ENCODE data around the gene ATRIP.

DNA sequence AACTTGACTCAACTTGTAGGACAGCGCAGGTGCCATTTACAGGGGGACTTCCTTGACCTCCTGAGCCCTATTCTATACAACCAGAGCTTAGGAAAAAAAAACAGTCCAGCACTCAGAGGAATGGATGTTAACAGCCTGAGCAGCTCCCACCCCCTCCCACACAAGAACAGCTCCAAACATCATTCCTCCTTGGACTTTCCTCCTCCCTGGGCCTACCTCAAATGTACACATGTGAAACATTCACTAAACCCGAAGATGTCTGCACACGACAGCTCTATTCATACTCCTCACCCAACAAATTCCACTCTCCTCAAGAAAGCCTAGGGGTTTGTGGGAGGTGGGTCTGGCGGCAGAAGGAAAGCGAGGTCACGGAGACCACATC is 503 bp upstream of the ATRIP start:
- TF ChIP-seq REST (IDR thresholded peaks at IDR 0.05; ENCODE audit: insufficient read depth in 1 of 2, low read depth in 2 of 2, low read length in 1 of 2) (no peak), POLR2AphosphoS5 (IDR thresholded peaks at IDR 0.05; ENCODE audit: low read depth, low read length) (no peak)

Measured in Panc1 (cell line).